Duodenal mucosa (tissue), 2 donors: ENCODE measurements around the gene GTF2B.
"Not testable (repeated sequence)": the region's sequence is repeated elsewhere in the genome, so short reads cannot be mapped to it uniquely, and the experiment has no call there.

Experiments used
- H3K27ac ChIP-seq: one replicate; pipeline ENCODE4 v1.7.0; 2013; ENCODE audit warnings: low read depth, low read length
- H3K27me3 ChIP-seq, 2 donors: one replicate each; pipeline ENCODE4 v1.7.0; 2013; ENCODE audit warnings: low read length in 2 of 2, control low read depth in 1 of 2; ENCODE audit not compliant: insufficient read depth in 2 of 2, control insufficient read depth in 1 of 2
- H3K36me3 ChIP-seq, 2 donors: one replicate each; pipeline ENCODE4 v1.7.0; 2013; ENCODE audit warnings: low read length in 2 of 2, control low read depth in 1 of 2; ENCODE audit not compliant: insufficient read depth in 2 of 2, control insufficient read depth in 1 of 2
- H3K4me1 ChIP-seq, 2 donors: one replicate each; pipeline ENCODE4 v1.7.0; 2013; ENCODE audit warnings: low read length in 2 of 2, control low read depth in 1 of 2; ENCODE audit not compliant: insufficient read depth in 2 of 2, control insufficient read depth in 1 of 2
- H3K4me3 ChIP-seq, 2 donors: one replicate each; pipeline ENCODE4 v1.7.0; 2013; ENCODE audit warnings: low read length in 2 of 2, low read depth in 1 of 2
- H3K9ac ChIP-seq, 2 donors: one replicate each; pipeline ENCODE4 v1.7.0; 2013; ENCODE audit warnings: low read length in 2 of 2, low read depth in 1 of 2
- H3K9me3 ChIP-seq, 2 donors: one replicate each; pipeline ENCODE4 v1.7.0; 2013; ENCODE audit warnings: low read length in 2 of 2, control low read depth in 1 of 2; ENCODE audit not compliant: control insufficient read depth in 1 of 2

The GTF2B gene

DNA sequence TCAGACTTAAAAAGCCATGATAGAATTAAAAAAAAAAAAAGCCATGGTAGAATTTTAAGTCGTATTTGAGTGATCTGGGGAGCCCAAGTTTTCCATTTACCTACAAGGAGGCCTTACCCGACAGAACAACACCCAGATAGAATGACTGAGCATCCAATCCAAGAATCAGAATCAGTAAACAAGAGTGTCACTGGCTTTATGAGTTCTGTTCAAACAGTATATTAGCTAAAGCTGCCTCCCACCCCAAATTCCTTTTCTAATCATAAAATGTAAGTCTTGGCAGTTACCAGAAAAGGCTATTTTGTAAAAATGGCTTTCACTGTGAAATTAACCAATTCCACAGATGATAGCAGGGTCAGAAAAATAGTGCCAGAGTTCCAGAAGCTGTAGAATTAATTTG is 1.2 kb downstream of the GTF2B start:
- Histone ChIP-seq H3K4me1 (peaks cover 18 to 22% of the 10 kb centered on the region in 2 donors), H3K4me3 (peak overlapping the region; percentile 91 to 100), H3K9ac (peak overlapping the region; percentile 89 to 98), H3K27ac (no peak overlapping the region), H3K27me3 (no peaks in the 10 kb centered on the region), H3K36me3 (peaks cover 0 to 18% of the 10 kb centered on the region in 2 donors), H3K9me3 (no peaks in the 10 kb centered on the region)

DNA sequence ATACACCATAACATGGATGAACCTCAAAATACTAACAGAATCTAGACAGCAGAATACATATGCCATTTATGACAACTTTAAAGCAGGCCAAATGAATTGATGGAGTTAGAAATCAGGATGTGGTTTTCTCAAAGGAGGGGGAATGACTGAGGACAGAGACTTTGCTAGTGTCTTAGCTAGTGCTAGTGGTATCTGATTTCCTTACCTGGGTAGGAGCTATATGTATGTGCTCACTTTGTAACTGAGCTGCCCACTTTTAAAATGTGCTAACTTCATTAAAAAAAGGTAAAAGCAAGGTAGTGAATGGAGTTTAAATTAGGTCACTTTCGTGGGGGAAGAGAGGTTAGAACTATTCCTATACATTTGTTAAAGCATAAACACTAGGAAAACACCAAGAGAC is 2.6 kb downstream of the GTF2B start:
- no peaks in the 10 kb centered on the region for H3K27me3 ChIP-seq

DNA sequence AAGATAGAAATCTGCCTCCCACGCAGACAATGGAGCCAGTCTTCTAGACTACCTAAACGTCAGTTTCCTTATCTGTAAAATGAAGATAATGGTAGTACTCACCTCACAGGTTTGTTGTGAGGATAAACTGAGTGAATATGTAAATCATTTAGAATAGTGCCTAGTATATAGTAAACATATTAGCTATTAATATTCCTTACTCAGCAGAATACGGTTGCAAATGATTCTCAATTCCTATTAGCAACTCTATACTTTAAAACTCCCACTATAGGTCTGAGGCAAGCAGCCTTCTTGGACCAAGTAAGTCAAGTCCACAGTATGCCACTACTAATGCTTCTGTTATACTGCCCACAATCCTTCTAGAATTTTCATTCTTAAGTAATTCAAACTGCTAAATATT is 5.4 kb downstream of the GTF2B start:
- peaks cover 5 to 53% of the 10 kb centered on the region in 2 donors for H3K36me3 ChIP-seq
- peaks cover 22 to 23% of the 10 kb centered on the region in 2 donors for H3K4me1 ChIP-seq
- no peak overlapping the region for H3K4me3 ChIP-seq
- no peak overlapping the region for H3K27ac ChIP-seq
- no peaks in the 10 kb centered on the region for H3K27me3 ChIP-seq
- H3K9ac ChIP-seq = no peak overlapping the region
- no peaks in the 10 kb centered on the region for H3K9me3 ChIP-seq

More for the DNA sequence above, 2.6 kb downstream of the GTF2B start:
- H3K4me1 ChIP-seq = peaks cover 18 to 22% of the 10 kb centered on the region in 2 donors
- no peak overlapping the region for H3K27ac ChIP-seq
- peaks cover 0 to 31% of the 10 kb centered on the region in 2 donors for H3K36me3 ChIP-seq
- no peak overlapping the region for H3K9ac ChIP-seq
- H3K4me3 ChIP-seq = no peak overlapping the region
- H3K9me3 ChIP-seq = no peaks in the 10 kb centered on the region

DNA sequence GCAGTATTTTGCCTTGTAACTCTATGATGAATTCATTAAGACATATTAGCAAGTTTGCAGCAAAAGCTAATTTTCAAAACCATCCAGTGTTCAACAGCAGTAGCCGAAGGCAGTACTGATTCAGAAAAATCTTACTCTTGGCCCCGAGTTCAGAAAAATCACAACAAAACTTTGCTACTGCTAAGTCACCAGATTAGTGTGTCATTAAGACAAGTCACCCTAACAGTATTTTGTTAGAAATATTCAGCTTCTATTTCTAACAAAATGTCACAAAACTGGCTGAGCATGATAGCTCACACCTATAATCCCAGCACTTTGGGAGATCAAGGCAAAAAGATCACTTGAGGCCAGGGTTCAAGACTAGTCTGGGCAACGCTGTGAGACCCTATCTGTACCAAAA is 8.2 kb downstream of the GTF2B start:
- Histone ChIP-seq H3K4me3 (no peak overlapping the region), H3K27ac (no peak overlapping the region), H3K36me3 (peaks cover 7 to 63% of the 10 kb centered on the region in 2 donors), H3K27me3 (no peaks in the 10 kb centered on the region), H3K9ac (no peak overlapping the region), H3K4me1 (peaks cover 0 to 11% of the 10 kb centered on the region in 2 donors), H3K9me3 (no peaks in the 10 kb centered on the region)

DNA sequence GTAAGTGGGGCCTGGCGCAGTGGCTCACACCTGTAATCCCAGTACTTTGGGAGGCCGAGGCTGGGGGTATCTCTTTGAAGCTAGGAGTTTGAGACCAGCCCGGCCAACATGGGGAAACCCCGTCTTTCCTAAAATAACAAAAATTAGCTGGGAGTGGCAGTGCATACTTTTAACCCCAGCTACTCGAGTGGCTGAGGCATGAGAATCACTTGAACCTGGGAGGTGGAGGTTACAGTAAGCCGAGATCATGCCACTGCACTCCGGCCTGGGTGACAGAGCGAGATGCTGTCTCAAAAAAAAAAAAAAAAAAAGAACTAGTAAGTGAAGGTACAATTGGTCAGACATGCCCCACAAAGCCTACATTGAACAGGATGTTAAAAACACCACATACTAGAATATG is 10.7 kb downstream of the GTF2B start:
- H3K27me3 ChIP-seq, H3K4me3 ChIP-seq, H3K9ac ChIP-seq, H3K9me3 ChIP-seq, H3K27ac ChIP-seq: not testable (repeated sequence)
- Histone ChIP-seq H3K4me1 (peaks cover 8 to 21% of the 10 kb centered on the region in 2 donors), H3K36me3 (peaks cover 7 to 50% of the 10 kb centered on the region in 2 donors)

DNA sequence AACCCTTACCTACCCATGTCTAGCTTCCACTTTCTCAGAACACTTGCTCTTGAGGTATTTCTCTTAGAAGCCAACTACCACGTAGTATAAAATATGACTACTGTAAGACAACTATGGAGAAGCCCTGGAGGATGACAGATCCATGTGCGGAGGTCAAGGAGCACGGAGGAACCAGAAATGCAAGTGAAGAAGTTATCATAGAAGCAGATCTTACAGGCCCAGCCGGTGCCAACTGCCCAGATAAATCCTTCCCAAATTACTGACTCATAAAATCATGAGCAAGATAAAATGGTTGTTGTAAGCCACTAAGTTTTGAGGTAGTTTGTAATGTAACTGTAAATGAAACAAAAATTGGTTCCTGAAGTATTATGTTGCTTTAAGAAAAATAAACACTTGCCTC is 12.6 kb downstream of the GTF2B start:
- H3K27ac ChIP-seq = no peak overlapping the region
- H3K9ac ChIP-seq = no peak overlapping the region
- peaks cover 7 to 32% of the 10 kb centered on the region in 2 donors for H3K36me3 ChIP-seq
- H3K27me3 ChIP-seq = no peaks in the 10 kb centered on the region
- H3K4me1 ChIP-seq = peaks cover 8 to 24% of the 10 kb centered on the region in 2 donors
- H3K9me3 ChIP-seq = no peaks in the 10 kb centered on the region
- H3K4me3 ChIP-seq = no peak overlapping the region

DNA sequence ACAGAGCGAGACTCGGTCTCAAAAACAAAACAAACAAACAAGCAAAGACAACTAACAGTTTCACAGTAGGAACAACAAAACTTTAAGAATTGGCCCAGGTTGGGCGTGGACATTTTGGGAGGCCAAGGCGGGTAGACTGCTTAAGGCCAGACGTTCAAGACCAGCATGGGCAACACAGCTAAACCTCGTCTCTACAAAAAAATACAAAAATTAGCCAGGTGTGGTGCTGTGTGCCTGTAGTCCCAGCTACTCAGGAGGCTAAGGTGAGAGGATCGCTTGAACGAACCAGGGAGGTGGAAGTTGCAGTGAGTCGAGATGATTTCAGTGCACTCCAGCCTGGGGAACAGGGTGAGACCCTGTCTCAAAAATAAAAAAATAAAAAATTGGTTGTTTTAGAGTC is 13.5 kb downstream of the GTF2B start:
- Histone ChIP-seq H3K4me1 (peaks cover 8 to 19% of the 10 kb centered on the region in 2 donors), H3K36me3 (peaks cover 7 to 29% of the 10 kb centered on the region in 2 donors), H3K27ac (no peak overlapping the region), H3K9me3 (no peaks in the 10 kb centered on the region), H3K4me3 (no peak overlapping the region), H3K27me3 (no peaks in the 10 kb centered on the region), H3K9ac (no peak overlapping the region)

DNA sequence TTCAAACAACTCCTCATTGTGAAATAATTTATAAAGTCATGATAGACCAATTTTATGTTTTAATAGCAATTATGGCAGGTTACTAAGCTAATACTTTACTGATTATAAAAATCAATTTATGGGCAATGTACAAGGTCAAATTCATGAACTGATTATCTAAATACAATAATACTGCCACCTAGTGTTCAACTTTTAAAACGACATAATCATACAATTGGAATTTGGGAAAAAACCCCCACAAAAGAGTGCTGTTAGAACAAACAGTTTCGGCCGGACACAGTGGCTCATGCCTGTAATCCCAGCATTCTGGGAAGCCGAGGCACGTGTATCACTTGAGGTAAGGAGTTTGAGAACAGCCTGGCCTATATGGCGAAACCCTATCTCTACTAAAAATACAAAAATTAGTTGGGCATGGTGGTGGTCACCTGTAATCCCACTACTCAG is 14.0 kb downstream of the GTF2B start:
- Histone ChIP-seq H3K27ac (no peak overlapping the region), H3K9ac (no peak overlapping the region), H3K27me3 (no peaks in the 10 kb centered on the region), H3K4me3 (no peak overlapping the region), H3K4me1 (peaks cover 8 to 19% of the 10 kb centered on the region in 2 donors), H3K36me3 (peaks cover 5 to 24% of the 10 kb centered on the region in 2 donors), H3K9me3 (no peaks in the 10 kb centered on the region)

DNA sequence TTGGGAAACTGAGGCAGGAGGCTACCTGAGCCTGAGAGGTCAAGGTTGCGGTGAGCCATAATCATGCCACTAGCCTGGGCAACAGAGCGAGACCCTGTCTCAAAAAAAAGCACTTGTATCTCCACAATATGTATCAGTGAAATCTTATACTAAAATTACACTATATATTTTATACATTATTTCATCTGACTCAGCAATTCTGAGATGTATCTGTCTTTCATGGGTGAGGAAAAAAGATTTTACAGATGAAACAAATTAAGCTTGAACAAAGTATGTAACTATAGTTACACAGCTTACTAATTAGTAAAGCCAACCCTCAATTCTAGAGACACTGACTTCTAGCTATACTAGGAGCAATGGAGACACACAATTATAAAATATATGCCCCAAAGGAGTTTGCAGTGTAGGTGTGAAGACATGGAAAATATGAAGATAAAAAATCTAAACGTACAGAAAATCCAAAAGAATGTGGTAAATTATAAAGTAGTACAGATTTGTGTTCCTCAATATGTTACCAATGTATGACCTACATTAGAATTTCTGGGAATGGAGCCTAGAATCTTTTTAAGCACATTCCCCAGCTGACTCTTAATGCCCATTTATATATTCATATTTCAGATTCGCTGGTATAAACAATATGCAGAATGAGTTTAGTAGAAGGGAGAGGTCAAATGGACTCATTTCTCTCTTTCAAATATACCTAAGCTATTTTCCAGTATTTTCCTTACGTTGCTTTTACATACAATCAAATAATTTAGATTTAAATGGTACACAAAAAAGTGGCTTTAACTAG is 14.6 kb downstream of the GTF2B start:
- Histone ChIP-seq H3K36me3 (peaks cover 2 to 21% of the 10 kb centered on the region in 2 donors), H3K27me3 (no peaks in the 10 kb centered on the region), H3K27ac (no peak overlapping the region), H3K9ac (no peak overlapping the region), H3K9me3 (no peaks in the 10 kb centered on the region), H3K4me3 (no peak overlapping the region), H3K4me1 (peaks cover 8 to 19% of the 10 kb centered on the region in 2 donors)

DNA sequence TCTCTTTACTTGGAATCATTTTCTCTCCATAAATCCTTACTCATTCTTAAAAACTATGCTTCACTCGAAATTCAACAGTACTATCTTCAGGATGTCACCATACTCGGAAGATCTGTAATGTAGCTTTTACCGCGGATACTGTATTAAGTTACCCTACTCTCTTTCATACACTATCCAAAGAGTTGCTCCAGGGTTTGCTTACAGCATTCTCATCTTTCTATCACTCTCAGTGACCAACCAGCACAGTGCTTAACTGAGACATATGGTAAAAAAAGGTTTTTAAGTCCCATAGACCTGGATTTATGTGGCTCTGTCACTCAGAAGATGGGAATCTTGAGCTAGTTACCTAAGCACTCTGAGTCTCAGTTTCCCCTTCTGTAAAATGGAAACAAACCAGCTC is 15.8 kb downstream of the GTF2B start:
- Histone ChIP-seq H3K9ac (no peak overlapping the region), H3K36me3 (peaks cover 2 to 13% of the 10 kb centered on the region in 2 donors), H3K27me3 (no peaks in the 10 kb centered on the region), H3K9me3 (no peaks in the 10 kb centered on the region), H3K4me1 (peaks cover 8 to 19% of the 10 kb centered on the region in 2 donors), H3K27ac (no peak overlapping the region), H3K4me3 (no peak overlapping the region)
